DND-41 (cell line): Measurements from ENCODE around the gene SHOC2.

Experiments
- ATAC-seq: fragments of 200-7000 bp; cut with Tn5 transposase; 3 replicates; pipeline ENCODE4 v1.9.1; 2021; ENCODE audit warnings: low read depth; ENCODE audit not compliant: insufficient read depth
- DNase-seq: peaks from one replicate; pipeline ENCODE4 v3.0.0-alpha.2; 2020
- H2AFZ ChIP-seq: 2 replicates; pipeline ENCODE4 v1.6.0; 2012; ENCODE audit warnings: low read depth, low read length
- H3K27ac ChIP-seq: 2 replicates; pipeline ENCODE4 v1.5.1; 2012; ENCODE audit warnings: low read length, inconsistent platforms
- H3K27me3 ChIP-seq: fragments of 200-600 bp; sonication (generic); 2 replicates; pipeline ENCODE4 v1.6.0; 2012; ENCODE audit warnings: low read length, mild to moderate bottlenecking, inconsistent platforms; ENCODE audit not compliant: insufficient read depth, poor library complexity
- H3K36me3 ChIP-seq: 2 replicates; pipeline ENCODE4 v1.5.1; 2012; ENCODE audit warnings: low read length, inconsistent platforms; ENCODE audit not compliant: insufficient read depth
- H3K4me1 ChIP-seq: 2 replicates; pipeline ENCODE4 v1.5.1; 2012; ENCODE audit warnings: mild to moderate bottlenecking, low read length; ENCODE audit not compliant: insufficient read depth
- H3K4me2 ChIP-seq: 2 replicates; pipeline ENCODE4 v1.6.0; 2012; ENCODE audit warnings: mild to moderate bottlenecking, moderate library complexity, low read length, inconsistent platforms; ENCODE audit not compliant: insufficient read depth
- H3K4me3 ChIP-seq, 2 experiments: fragments of 200-600 bp in 1 of 2; shearing (Covaris generic) in 1 of 2; 2 replicates each; pipeline ENCODE4 v1.5.1; 2012 to 2016; ENCODE audit warnings: inconsistent platforms in 2 of 2, low read length in 2 of 2, mild to moderate bottlenecking in 2 of 2, low read depth in 1 of 2, moderate library complexity in 1 of 2
- H3K79me2 ChIP-seq: 2 replicates; pipeline ENCODE4 v1.6.0; 2012; ENCODE audit warnings: low read length, inconsistent platforms; ENCODE audit not compliant: insufficient read depth
- H3K9ac ChIP-seq: 2 replicates; pipeline ENCODE4 v1.6.0; 2012; ENCODE audit warnings: low read depth, mild to moderate bottlenecking, inconsistent platforms, low read length, moderate library complexity
- H3K9me3 ChIP-seq: 2 replicates; pipeline ENCODE4 v1.5.1; 2012; ENCODE audit warnings: low read length, moderate library complexity, mild to moderate bottlenecking, inconsistent platforms; ENCODE audit not compliant: insufficient read depth, severe bottlenecking
- H4K20me1 ChIP-seq: 2 replicates; pipeline ENCODE4 v1.6.0; 2012; ENCODE audit warnings: low read length; ENCODE audit not compliant: insufficient read depth
- CTCF ChIP-seq: IDR thresholded peaks from 2 replicates; pipeline ENCODE4 v1.5.1; 2012; ENCODE audit warnings: borderline replicate concordance, low read length, moderate library complexity, mild to moderate bottlenecking; ENCODE audit not compliant: poor library complexity, severe bottlenecking; ENCODE audit errors: extremely low read depth
- EZH2 ChIP-seq: IDR thresholded peaks from 3 replicates; pipeline ENCODE4 v1.6.1; 2012; ENCODE audit warnings: borderline replicate concordance, low read depth, mild to moderate bottlenecking, moderate library complexity, low read length, inconsistent platforms; ENCODE audit not compliant: severe bottlenecking

The SHOC2 gene

GRCh38 chr10:111030042-111030750, 110.8 kb downstream of the SHOC2 start:
- H3K4me2 ChIP-seq: no peak overlapping the region
- H3K36me3 ChIP-seq: no peaks in the 10 kb centered on the region
- H3K9ac ChIP-seq: no peak overlapping the region
- TF ChIP-seq CTCF (no peak), EZH2 (no peak)
- no peaks in the 10 kb centered on the region for H3K4me1 ChIP-seq
- no peak for ATAC-seq
- no peaks in the 10 kb centered on the region for H3K27me3 ChIP-seq
- no peak overlapping the region for H2AFZ ChIP-seq
- no peak overlapping the region for H3K27ac ChIP-seq
- no peak for DNase-seq
- H3K9me3 ChIP-seq: no peaks in the 10 kb centered on the region
- no peaks in the 10 kb centered on the region for H3K79me2 ChIP-seq
- no peaks in the 10 kb centered on the region for H4K20me1 ChIP-seq
- H3K4me3 ChIP-seq: no peak overlapping the region

- Histone ChIP-seq H3K79me2 (no peaks in the 10 kb centered on the region), H4K20me1 (no peaks in the 10 kb centered on the region), H3K9me3 (peaks cover 9% of the 10 kb centered on the region), H3K4me1 (no peaks in the 10 kb centered on the region), H2AFZ (no peak overlapping the region), H3K4me2 (no peak overlapping the region), H3K27ac (no peak overlapping the region), H3K9ac (no peak overlapping the region), H3K27me3 (no peaks in the 10 kb centered on the region), H3K36me3 (no peaks in the 10 kb centered on the region), H3K4me3 (no peak overlapping the region)
- TF ChIP-seq EZH2 (no peak), CTCF (no peak)
- DNase-seq: no peak
- ATAC-seq: no peak
Observed at GRCh38 chr10:111034598-111035310, 115.3 kb downstream of the SHOC2 start.

- H3K9me3 ChIP-seq: peaks cover 12% of the 10 kb centered on the region
- ATAC-seq: no peak
- H3K79me2 ChIP-seq: no peaks in the 10 kb centered on the region
- TF ChIP-seq EZH2: no peak
- no peak for TF ChIP-seq CTCF
- no peak overlapping the region for H3K4me3 ChIP-seq
- H2AFZ ChIP-seq: no peak overlapping the region
- H4K20me1 ChIP-seq: no peaks in the 10 kb centered on the region
- no peak for DNase-seq
- H3K4me1 ChIP-seq: no peaks in the 10 kb centered on the region
- H3K4me2 ChIP-seq: no peak overlapping the region
- H3K36me3 ChIP-seq: no peaks in the 10 kb centered on the region
- no peak overlapping the region for H3K27ac ChIP-seq
- no peak overlapping the region for H3K9ac ChIP-seq
- H3K27me3 ChIP-seq: no peaks in the 10 kb centered on the region
Observed at GRCh38 chr10:111035542-111035941, 116.1 kb downstream of the SHOC2 start.
